ENCODE measurements around the gene FBXO36.

The FBXO36 gene

GRCh38 chr2:229969921-229970320, 47.6 kb downstream of the FBXO36 start:
- TF ChIP-seq POLR2AphosphoS5 (IDR thresholded peaks at IDR 0.05; ENCODE audit: low read depth, low read length) (no peak), REST (IDR thresholded peaks at IDR 0.05; ENCODE audit: insufficient read depth in 1 of 2, low read depth in 2 of 2, low read length in 2 of 2) (no peak), FOXP2 (optimal IDR thresholded peaks at IDR 0.05; ENCODE audit: borderline replicate concordance, extremely low read depth, extremely low read length, insufficient read depth) (no peak), SIN3A (IDR thresholded peaks at IDR 0.05; ENCODE audit: borderline replicate concordance, insufficient read depth, low read length) (no peak), TAF1 (IDR thresholded peaks at IDR 0.05; ENCODE audit: borderline replicate concordance, insufficient read depth, low read length) (no peak)

- TF ChIP-seq SIN3A (IDR thresholded peaks at IDR 0.05; ENCODE audit: borderline replicate concordance, insufficient read depth, low read length) (no peak), REST (IDR thresholded peaks at IDR 0.05; ENCODE audit: insufficient read depth in 1 of 2, low read depth in 2 of 2, low read length in 2 of 2) (no peak), TAF1 (IDR thresholded peaks at IDR 0.05; ENCODE audit: borderline replicate concordance, insufficient read depth, low read length) (no peak), POLR2AphosphoS5 (IDR thresholded peaks at IDR 0.05; ENCODE audit: low read depth, low read length) (no peak), FOXP2 (optimal IDR thresholded peaks at IDR 0.05; ENCODE audit: borderline replicate concordance, extremely low read depth, extremely low read length, insufficient read depth) (no peak)
Observed at GRCh38 chr2:229970406-229970805, 48.1 kb downstream of the FBXO36 start.

GRCh38 chr2:229971298-229971790, 49.0 kb downstream of the FBXO36 start:
- TF ChIP-seq POLR2AphosphoS5 (IDR thresholded peaks at IDR 0.05; ENCODE audit: low read depth, low read length) (no peak), TAF1 (IDR thresholded peaks at IDR 0.05; ENCODE audit: borderline replicate concordance, insufficient read depth, low read length) (no peak)

- TF ChIP-seq REST (IDR thresholded peaks at IDR 0.05; ENCODE audit: insufficient read depth in 1 of 2, low read depth in 2 of 2, low read length in 2 of 2), result no peak
- TF ChIP-seq TAF1 (IDR thresholded peaks at IDR 0.05; ENCODE audit: borderline replicate concordance, insufficient read depth, low read length), result no peak
- no peak for TF ChIP-seq POLR2AphosphoS5 (IDR thresholded peaks at IDR 0.05; ENCODE audit: low read depth, low read length)
- TF ChIP-seq FOXP2 (optimal IDR thresholded peaks at IDR 0.05; ENCODE audit: borderline replicate concordance, extremely low read depth, extremely low read length, insufficient read depth), result no peak
Observed at GRCh38 chr2:229974266-229974665, 52.0 kb downstream of the FBXO36 start.

GRCh38 chr2:229980431-229981184, 58.3 kb downstream of the FBXO36 start:
- TF ChIP-seq REST (IDR thresholded peaks at IDR 0.05; ENCODE audit: insufficient read depth in 1 of 2, low read depth in 2 of 2, low read length in 2 of 2), result peak in 1 of 2 experiments; percentile 74; a peak in 2 of 4 replicates
- TF ChIP-seq POLR2AphosphoS5 (IDR thresholded peaks at IDR 0.05; ENCODE audit: low read depth, low read length), result no peak

Measured in PFSK-1 (cell line).